Measurements from ENCODE around the gene TTC29.

The TTC29 gene

GRCh38 chr4:146842876-146843275 lies 102.8 kb downstream of the TTC29 start:
- H3K79me2 ChIP-seq (ENCODE audit: low read length) = no peaks in the 10 kb centered on the region
- H3K4me3 ChIP-seq (ENCODE audit: low read length) = no peak overlapping the region
- no peaks in the 10 kb centered on the region for H3K36me3 ChIP-seq (replicated peaks; ENCODE audit: insufficient read depth, low read length)
- no peaks in the 10 kb centered on the region for H3K4me1 ChIP-seq (ENCODE audit: low read length)
- H3K9ac ChIP-seq (ENCODE audit: low read length) = no peak overlapping the region
- no peaks in the 10 kb centered on the region for H3F3A ChIP-seq (ENCODE audit: insufficient read depth, low read length)
- TF ChIP-seq EZH2 (optimal IDR thresholded peaks at IDR 0.05; ENCODE audit: low read depth, low read length) (no peak), EZH2phosphoT487 (IDR thresholded peaks at IDR 0.05; ENCODE audit: low read length) (no peak), CTCF (IDR thresholded peaks at IDR 0.05; ENCODE audit: low read length) (no peak)
- H3K9me2 ChIP-seq (replicated peaks; ENCODE audit: insufficient read depth, low read length) = no peaks in the 10 kb centered on the region
- no peak overlapping the region for H3K4me2 ChIP-seq (ENCODE audit: low read depth, low read length)
- no peak overlapping the region for H3K27ac ChIP-seq (ENCODE audit: low read length)
- no peak overlapping the region for H2AFZ ChIP-seq (ENCODE audit: low read length)
- DNase-seq = no peak
- no peaks in the 10 kb centered on the region for H4K20me1 ChIP-seq (ENCODE audit: insufficient read depth, low read length)
- no peaks in the 10 kb centered on the region for H3K9me3 ChIP-seq (replicated peaks; ENCODE audit: insufficient read depth, low read length)
- no peaks in the 10 kb centered on the region for H3K27me3 ChIP-seq (replicated peaks; ENCODE audit: insufficient read depth, low read length)

GRCh38 chr4:146840731-146841130 lies 104.9 kb downstream of the TTC29 start:
- H2AFZ ChIP-seq (ENCODE audit: low read length) = no peak overlapping the region
- H3K36me3 ChIP-seq (replicated peaks; ENCODE audit: insufficient read depth, low read length) = no peaks in the 10 kb centered on the region
- no peaks in the 10 kb centered on the region for H3K9me3 ChIP-seq (replicated peaks; ENCODE audit: insufficient read depth, low read length)
- no peaks in the 10 kb centered on the region for H4K20me1 ChIP-seq (ENCODE audit: insufficient read depth, low read length)
- no peaks in the 10 kb centered on the region for H3K27me3 ChIP-seq (replicated peaks; ENCODE audit: insufficient read depth, low read length)
- H3K9me2 ChIP-seq (replicated peaks; ENCODE audit: insufficient read depth, low read length) = no peaks in the 10 kb centered on the region
- no peak for TF ChIP-seq EZH2 (optimal IDR thresholded peaks at IDR 0.05; ENCODE audit: low read depth, low read length)
- TF ChIP-seq EZH2phosphoT487 (IDR thresholded peaks at IDR 0.05; ENCODE audit: low read length) = no peak
- no peak for TF ChIP-seq CTCF (IDR thresholded peaks at IDR 0.05; ENCODE audit: low read length)
- H3K27ac ChIP-seq (ENCODE audit: low read length) = no peak overlapping the region
- H3K4me1 ChIP-seq (ENCODE audit: low read length) = no peaks in the 10 kb centered on the region
- H3K9ac ChIP-seq (ENCODE audit: low read length) = no peak overlapping the region
- H3K4me3 ChIP-seq (ENCODE audit: low read length) = no peak overlapping the region
- no peak for DNase-seq
- no peaks in the 10 kb centered on the region for H3F3A ChIP-seq (ENCODE audit: insufficient read depth, low read length)
- H3K4me2 ChIP-seq (ENCODE audit: low read depth, low read length) = no peak overlapping the region
- H3K79me2 ChIP-seq (ENCODE audit: low read length) = no peaks in the 10 kb centered on the region

GRCh38 chr4:146835096-146835495 lies 110.6 kb downstream of the TTC29 start:
- H3K4me3 ChIP-seq (ENCODE audit: low read length) = no peak overlapping the region
- no peaks in the 10 kb centered on the region for H3K79me2 ChIP-seq (ENCODE audit: low read length)
- H3K4me1 ChIP-seq (ENCODE audit: low read length) = no peaks in the 10 kb centered on the region
- DNase-seq = no peak
- no peak overlapping the region for H2AFZ ChIP-seq (ENCODE audit: low read length)
- H4K20me1 ChIP-seq (ENCODE audit: insufficient read depth, low read length) = no peaks in the 10 kb centered on the region
- TF ChIP-seq CTCF (IDR thresholded peaks at IDR 0.05; ENCODE audit: low read length) = no peak
- no peak for TF ChIP-seq EZH2 (optimal IDR thresholded peaks at IDR 0.05; ENCODE audit: low read depth, low read length)
- no peak for TF ChIP-seq EZH2phosphoT487 (IDR thresholded peaks at IDR 0.05; ENCODE audit: low read length)
- H3K27ac ChIP-seq (ENCODE audit: low read length) = no peak overlapping the region
- H3K27me3 ChIP-seq (replicated peaks; ENCODE audit: insufficient read depth, low read length) = no peaks in the 10 kb centered on the region
- H3K9ac ChIP-seq (ENCODE audit: low read length) = no peak overlapping the region
- no peak overlapping the region for H3K4me2 ChIP-seq (ENCODE audit: low read depth, low read length)
- no peaks in the 10 kb centered on the region for H3K9me3 ChIP-seq (replicated peaks; ENCODE audit: insufficient read depth, low read length)
- H3K36me3 ChIP-seq (replicated peaks; ENCODE audit: insufficient read depth, low read length) = no peaks in the 10 kb centered on the region
- no peaks in the 10 kb centered on the region; the same call in 1 of the 2 replicates for H3K9me2 ChIP-seq (replicated peaks; ENCODE audit: insufficient read depth, low read length)
- no peaks in the 10 kb centered on the region for H3F3A ChIP-seq (ENCODE audit: insufficient read depth, low read length)

Measured in MM.1S (cell line).